Fibroblast of the conjunctiva (primary cell): ENCODE measurements around the gene TPBGL.
A peak's percentile ranks its signal among the peaks of the same experiment; 100 is the strongest.

ENCODE experiments used
- DNase-seq: peaks from one replicate; pipeline ENCODE4 v3.0.0-alpha.2; 2010; ENCODE audit warnings: low read depth

The TPBGL gene

DNA sequence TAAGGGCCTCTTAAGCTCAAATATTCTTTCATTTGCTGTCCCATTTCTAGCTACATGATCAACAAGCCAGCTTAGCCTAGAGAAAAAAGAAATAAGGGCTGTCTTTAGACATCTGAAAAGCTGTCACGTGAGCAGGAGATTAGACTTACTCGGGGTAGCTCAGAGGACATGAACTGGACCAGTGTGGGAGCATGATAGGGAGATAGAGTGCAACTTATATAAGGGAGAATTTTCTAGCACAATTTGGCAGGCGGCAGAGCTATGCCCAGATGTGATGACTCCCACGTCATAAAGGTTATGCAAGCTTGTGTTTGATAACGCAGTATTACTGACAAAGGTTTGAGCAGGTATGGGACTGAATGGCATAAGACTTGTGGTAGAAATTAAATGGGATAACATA, 28.2 kb upstream of the TPBGL start:
- DNase-seq, result no peak

DNA sequence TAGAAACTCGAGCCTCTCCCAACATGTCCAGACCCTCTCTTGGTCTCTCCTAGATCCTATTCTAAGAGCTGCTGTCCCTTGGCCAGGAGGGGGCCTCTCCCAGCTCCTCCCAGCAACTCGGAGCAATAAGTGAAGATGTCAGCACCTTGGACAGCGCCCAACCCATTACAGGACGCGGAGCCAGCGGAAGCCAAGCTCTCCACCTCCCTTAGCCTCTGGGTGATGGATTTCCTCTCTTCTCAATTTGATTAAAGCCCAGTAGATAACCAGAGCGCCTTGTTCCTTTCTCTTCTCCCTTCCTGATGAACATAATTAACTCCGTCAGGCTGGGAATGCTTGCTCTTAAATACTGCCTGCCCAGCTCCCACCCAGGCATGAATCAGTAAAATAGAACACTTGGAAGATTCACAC, 26.2 kb upstream of the TPBGL start:
- DNase-seq, result peak; percentile 39

- no peak for DNase-seq
These were observed 25.7 kb upstream of the TPBGL start for GRCh38 chr11:75214843-75215242.

DNA sequence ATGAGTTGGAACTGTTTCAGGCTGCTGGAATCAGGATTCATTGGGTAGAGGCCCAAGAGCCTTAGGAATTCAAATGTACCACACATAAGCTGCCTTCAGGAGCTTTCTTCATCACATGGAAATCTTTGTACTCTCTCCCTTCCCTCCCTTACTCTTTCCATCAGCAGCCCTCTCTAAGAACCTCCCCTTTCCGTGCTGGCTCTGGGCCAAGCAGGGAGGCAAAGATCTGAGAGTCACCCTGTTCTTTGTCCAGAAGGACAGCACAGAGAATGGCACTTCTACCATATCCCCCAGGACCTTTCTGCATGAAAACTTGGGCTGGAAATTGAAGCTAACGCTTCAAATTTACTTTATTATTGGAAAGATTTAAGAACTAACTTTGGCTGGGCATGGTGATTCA, 20.7 kb upstream of the TPBGL start:
- DNase-seq, result no peak

DNA sequence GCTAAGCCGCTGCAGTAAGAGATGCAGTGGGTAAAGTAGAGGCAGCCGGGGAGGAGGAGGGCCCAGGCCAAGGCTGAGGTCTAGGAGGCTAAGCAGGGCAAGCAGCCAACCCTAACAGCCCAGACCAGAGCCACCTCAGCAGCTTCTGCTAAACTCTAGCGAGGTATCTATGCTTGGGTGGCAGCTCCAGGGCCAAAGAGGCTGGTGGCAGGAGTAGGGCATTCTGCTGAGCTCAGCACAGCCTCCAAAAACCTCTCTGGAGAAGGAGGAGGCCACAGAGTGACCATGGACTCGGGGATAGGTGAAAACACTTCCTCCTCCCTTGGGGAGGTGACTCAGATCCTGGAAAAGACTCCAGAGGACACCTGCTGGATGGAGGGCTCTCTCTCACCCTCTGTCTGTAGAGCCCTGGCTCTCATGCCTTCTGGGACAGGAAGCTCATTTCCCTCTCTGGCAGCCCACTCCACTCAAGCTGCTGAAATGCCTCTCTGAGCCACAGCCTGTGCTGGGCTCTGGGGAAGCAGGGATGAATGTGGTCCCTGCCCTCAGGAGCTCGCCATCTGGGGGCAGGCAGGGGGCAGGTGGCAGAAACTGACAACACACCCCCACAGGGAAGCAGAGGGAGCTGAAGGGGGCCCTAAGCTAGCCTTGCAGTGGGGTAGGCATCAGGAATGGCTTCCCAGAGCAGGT, 16.5 kb upstream of the TPBGL start:
- DNase-seq, result no peak

DNA sequence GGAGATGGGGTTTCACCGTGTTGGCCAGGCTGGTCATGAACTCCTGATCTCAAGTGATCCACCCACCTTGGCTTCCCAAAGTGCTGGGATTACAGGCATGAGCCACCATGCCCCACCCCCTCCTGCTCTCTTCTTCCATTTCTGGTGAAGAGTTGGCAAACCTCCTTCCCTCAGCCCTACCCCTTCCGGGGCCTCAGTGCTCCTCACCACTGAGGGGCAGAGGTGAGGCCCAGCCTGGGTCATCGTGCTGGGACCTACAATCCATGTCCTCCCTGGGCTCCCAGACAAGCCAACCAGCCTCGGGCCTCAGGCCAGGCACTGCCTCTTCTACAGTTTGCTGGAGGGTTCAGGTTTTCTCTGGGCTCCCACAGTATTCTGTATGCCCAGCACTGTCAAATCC, 14.8 kb upstream of the TPBGL start:
- DNase-seq, result no peak

DNA sequence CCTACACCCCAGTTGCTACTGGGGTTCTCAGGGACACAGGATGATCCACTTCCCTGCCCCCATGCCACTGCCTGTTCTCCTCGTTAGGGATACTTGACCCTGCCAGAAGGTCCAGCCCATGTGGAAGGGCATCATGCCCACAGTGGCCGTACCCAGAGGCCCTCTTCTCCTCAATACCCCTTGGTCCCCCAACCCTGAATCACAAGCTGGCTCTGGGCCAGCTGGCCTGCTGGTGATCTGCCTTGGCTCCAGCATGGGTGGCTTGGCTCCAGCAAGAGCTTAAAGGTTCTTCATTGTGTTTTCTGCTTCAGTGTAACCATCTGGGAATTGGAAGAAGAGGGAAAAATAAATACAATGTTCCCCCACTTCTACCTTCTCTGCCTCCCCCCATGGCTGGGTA, 11.1 kb upstream of the TPBGL start:
- DNase-seq, result no peak

DNA sequence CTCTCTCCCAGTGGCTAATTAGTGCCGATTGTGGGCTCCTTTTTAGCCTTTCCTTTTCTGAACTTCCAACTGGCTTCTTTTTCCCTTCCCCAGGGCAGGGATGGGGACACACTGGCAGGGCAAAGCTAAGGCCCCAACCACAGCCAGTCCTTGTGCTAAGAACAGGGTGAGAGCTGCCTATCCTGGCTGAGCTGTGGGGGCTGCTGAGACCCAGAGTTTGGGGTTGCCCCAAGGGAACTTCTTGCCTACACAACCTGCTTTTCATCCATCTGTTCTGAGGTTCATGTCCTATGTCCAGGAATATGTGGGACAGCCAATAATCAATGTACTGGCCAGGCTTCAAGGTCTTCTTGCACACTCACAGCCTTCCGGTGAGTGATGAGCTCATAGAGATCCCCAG, 10.0 kb upstream of the TPBGL start:
- no peak for DNase-seq

GRCh38 chr11:75233754-75234172, 6.8 kb upstream of the TPBGL start:
- peak; percentile 14 for DNase-seq

DNA sequence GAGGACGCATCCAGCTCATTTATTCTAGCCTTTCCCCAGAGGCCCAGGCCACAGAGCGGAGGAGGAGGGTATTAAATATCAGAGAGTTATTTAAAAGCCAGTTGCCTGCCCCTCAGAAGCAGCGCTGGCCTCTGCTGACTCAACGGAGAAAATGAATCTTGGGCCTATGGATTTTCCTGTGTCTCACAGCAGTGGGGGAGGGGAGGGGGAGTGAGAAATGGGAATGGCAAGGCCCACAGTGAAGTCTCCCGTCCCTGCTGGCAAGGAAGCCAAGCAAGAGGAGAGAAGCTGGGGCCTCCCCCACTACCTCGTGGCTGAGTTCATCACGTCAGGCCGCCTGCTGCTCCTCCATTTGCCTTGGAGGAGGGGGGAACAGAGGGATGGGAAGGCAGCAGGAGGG, 4.5 kb upstream of the TPBGL start:
- no peak for DNase-seq

DNA sequence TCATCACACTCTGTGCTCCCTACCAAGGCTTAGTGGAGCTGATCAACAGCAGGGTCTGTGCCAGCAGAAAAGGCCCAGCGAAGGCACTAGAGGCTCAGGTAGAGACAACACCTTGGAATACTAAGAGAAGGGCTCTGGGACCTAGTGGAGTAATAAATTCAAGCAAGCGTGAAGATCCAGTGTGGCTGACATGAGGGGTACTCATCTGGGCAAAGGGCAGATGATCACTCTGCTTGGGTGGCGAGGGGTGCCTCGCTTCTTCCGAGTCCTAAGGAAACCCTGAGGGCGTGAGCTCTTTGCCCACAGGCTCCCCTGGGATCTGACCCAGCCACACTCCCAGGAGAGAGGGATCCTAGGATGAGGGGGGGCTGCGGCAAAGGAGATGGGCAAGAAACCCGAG, 3.5 kb upstream of the TPBGL start:
- DNase-seq, result no peak

GRCh38 chr11:75238595-75239440, 1.8 kb upstream of the TPBGL start:
- DNase-seq, result no peak

DNA sequence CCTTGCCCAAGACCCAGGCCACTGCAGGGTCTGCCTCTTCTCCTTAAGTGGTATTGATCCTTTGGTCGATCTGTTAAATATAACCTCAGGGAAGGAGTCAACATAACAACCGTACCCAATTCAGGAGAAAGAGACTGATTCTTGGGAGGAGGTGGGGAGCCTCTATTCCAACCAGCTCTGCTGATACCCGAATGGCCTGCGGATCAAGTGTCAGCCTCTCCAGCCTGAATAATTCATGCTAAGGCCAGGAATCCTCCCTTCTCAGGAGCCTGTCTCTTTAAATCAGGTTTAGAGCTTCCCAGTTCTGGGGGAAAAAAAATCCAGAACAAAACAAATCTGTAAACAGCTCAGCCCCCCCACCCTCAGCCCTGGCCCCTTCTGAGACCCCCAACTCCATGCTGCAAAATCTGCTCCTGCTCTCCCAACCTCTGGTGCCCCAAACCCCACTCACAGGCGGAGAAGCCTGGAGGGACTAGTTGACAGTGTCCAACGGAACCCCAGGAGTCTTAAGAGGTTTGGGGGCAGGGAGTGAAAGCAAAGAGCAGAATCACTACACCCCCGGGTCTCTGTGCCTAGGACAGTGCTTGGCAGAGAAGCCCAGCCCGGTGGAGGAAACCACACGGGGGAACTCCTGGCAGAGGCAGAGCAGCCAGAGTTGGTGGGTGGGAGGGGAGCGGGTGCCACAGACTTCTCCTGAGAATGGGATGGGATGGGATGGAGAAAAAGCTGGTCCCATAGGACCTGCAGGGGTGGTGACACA, 863 bp upstream of the TPBGL start:
- DNase-seq, result no peak

- peak; percentile 62 for DNase-seq
These were observed 697 bp downstream of the TPBGL start for GRCh38 chr11:75241036-75241905.

DNA sequence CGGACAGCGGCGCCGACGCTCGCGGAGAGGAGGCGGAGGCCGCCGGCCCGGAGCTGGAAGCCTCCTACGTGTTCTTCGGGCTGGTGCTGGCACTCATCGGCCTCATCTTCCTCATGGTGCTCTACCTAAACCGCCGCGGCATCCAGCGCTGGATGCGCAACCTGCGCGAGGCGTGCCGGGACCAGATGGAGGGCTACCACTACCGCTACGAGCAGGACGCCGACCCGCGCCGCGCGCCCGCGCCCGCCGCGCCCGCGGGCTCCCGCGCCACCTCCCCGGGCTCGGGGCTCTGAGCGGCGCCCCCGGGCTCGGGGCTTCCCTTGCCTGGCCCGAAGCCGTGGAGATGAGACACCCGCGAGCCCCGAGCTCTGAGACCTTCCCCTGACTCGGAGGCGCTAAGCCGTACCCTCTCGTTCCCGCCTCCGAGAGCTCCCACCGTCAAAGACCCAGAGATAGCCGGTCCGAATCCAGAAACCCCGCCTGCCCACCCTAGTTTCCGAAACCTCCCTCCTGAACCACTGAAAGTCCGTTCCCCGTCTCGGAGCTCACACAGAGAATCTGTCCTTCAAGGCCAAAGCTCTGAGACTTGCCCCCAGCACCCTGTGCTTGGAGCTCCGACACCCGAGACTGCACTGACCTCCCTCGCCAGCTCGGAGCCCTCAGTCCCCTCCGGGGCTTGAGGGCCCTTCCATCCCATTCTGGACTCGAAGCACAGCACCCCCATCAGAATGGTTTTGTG, 1.5 kb downstream of the TPBGL start:
- DNase-seq, result no peak

DNA sequence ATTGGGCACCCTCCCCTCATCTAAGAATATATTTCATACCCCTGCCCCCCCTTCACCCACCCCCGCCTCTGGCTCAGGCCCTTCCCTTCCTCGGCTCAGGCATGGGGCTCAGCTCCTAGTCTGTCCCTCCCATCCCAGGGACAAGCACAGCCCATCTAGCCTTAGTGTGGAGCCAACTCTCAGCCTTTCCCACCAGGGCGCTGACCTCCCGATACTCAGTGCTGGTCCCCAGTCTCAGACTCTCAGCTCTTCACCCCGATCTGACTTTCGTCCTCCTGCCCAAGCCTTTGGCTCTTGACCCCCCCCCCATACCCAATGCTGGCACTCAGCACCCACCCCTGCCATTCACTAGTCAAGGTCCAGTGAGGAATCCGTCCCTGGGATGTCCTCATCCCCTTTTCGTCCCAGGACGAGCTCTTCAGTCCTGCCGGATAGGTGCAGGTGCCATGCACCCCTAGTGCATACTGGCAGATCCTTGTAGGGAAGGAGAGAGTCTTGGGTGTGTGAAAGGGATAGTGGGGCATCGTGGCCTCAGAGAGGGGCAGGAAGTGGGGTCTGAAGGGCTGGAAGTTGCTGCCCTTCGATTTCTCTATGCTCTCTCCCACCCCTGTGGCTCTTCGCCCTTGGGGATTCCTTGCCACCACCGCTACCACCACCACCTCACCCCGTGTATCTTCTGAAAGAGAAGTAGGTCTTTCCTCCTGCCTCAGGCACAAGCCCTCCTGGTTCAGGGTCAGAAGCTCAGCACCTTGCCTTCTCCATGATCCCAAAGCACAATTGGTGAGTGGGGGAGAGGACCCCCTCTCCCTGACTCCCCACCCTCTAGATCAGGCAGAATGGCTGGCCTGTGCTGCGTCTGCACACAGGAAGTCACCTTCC, 2.4 kb downstream of the TPBGL start:
- no peak for DNase-seq

- DNase-seq, result no peak
These were observed 3.7 kb downstream of the TPBGL start for GRCh38 chr11:75244052-75244814.

DNA sequence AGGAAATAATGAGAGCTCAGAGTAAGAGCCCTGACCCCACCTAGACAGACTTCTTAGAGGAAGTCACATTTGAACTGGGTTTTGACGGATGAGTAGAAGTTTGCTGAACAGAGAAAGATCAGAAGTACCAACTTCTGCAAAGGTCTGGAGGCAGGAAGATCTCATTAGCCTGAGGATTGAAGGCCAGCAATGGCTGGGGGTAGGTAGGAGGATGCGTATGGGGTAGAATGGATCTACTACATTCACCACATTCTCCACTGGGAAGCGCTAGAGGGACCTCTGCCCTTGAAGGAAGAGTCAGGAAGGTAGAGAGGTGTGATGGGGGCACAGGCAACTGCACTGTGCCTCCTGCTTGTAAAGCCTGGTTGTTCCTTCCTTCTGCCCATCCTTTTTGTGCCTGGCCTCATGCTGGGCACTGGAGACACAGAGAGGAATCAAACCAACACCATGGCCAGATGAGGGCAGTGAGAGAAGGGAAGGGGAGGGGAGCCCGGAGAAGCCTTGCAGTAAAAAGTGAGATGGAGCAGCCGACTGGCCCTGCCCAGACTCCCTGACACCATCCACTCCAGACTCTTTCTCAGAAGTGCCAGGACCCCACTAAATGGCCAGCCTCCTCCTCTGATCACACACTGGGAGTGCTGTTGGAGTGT, 4.9 kb downstream of the TPBGL start:
- DNase-seq, result no peak
